Prostate gland (tissue), 2 donors: ENCODE data around the gene UTS2B. TPM values are rescaled to one million over a fixed set of nuclear protein-coding genes. Genes with fewer than 3 reads are reported as not detected.

Experiments used
- DNase-seq: peaks from one replicate; pipeline ENCODE4 v3.0.0-alpha.2; 2019; ENCODE audit warnings: low spot score
- H3K27ac ChIP-seq, 2 donors: fragments of 200-600 bp; sonication (generic); 2 replicates each; pipeline ENCODE4 v1.5.1; 2017 to 2019
- H3K27me3 ChIP-seq: fragments of 200-600 bp; sonication (generic); replicated peaks from 2 replicates; pipeline ENCODE4 v1.5.1; 2019; ENCODE audit not compliant: insufficient read depth
- H3K36me3 ChIP-seq, 2 donors: fragments of 200-600 bp; sonication (generic); 1 replicate in 1 of 2; 2 replicates in 1 of 2; pipeline versions ENCODE4 v1.5.1 to v1.8.1; 2017 to 2019
- H3K4me1 ChIP-seq: fragments of 200-600 bp; sonication (generic); replicated peaks from 2 replicates; pipeline ENCODE4 v1.5.1; 2019
- H3K4me3 ChIP-seq, 2 donors: fragments of 200-600 bp; sonication (generic); 2 replicates each; pipeline ENCODE4 v1.5.1; 2017 to 2019
- H3K9me3 ChIP-seq: fragments of 200-600 bp; sonication (generic); 2 replicates; pipeline ENCODE4 v1.5.1; 2017
- CTCF ChIP-seq, 4 experiments: fragments of 200-600 bp in 2 of 4; fragments of 450-650 bp in 2 of 4; sonication (generic) in 2 of 4; IDR thresholded peaks; 1 replicate in 3 of 4; 2 replicates in 1 of 4; pipeline ENCODE4 v1.5.1; 2016 to 2019; ENCODE audit warnings: antibody characterized with exemption in 4 of 4, mild to moderate bottlenecking in 2 of 4, moderate library complexity in 2 of 4
- POLR2A ChIP-seq: fragments of 450-650 bp; IDR thresholded peaks from one replicate; pipeline ENCODE4 v1.6.1; 2016; ENCODE audit warnings: antibody characterized with exemption, mild to moderate bottlenecking
- POLR2AphosphoS5 ChIP-seq: sonication (generic); formaldehyde crosslinking; IDR thresholded peaks from one replicate; pipeline ENCODE4 v1.6.1; 2017; ENCODE audit warnings: antibody characterized with exemption
- WGBS: methylation state at CpG from one replicate; pipeline ENCODE4 v1.1.5; 2018; 5-methylcytosine and 5-hydroxymethylcytosine counted together
- intact Hi-C: fragments of 100-400 bp; cut with DNase I; formaldehyde crosslinking; loops from one replicate; pipeline ENCODE4 v1.14.2; 2022
- total RNA-seq, 2 donors: library from RNA; depleted of rRNA; stranded (reverse); fragments of >200 nt; gene quantifications; one replicate each; pipeline ENCODE4 v1.1.0, GENCODE V29; 2016

UTS2B gene
- total RNA-seq: 1 to 10 TPM in 1 of 2 donors, under 1 TPM in 1; 0.18 to 4.3 TPM

- peaks cover 6% of the 10 kb centered on the region for H3K4me1 ChIP-seq
- peak; percentile 34 for DNase-seq
- no peaks in the 10 kb centered on the region for H3K9me3 ChIP-seq
- peak within 1 kb of the TSS; percentile 86 to 96 for H3K4me3 ChIP-seq
- WGBS: 2% methylated on average over 32 of the region's 37 CpGs
- H3K27ac ChIP-seq: peak within 1 kb of the TSS; percentile 89 to 92
- H3K36me3 ChIP-seq: no peaks in the 10 kb centered on the region
- intact Hi-C loops: loop anchor here (10.0 kb wide), 1 partner anchor 55 kb away; no protein-coding TSS in a partner anchor
- no peak for TF ChIP-seq CTCF (IDR thresholded peaks at IDR 0.05)
- TF ChIP-seq POLR2A: no peak
- TF ChIP-seq POLR2AphosphoS5: no peak
- H3K27me3 ChIP-seq: no peaks in the 10 kb centered on the region
These were observed at the start of gene UTS2B for GRCh38 chr3:191329654-191330529. TSS of gene UTS2B (minus strand) at chr3:191330526. CDS start at chr3:191282189, 48,337 bp downstream.

GRCh38 chr3:191380001-191380400, 49.7 kb upstream of the UTS2B start:
- no peaks in the 10 kb centered on the region for H3K27me3 ChIP-seq
- 49% methylated on average over 2 of the region's 2 CpGs for WGBS
- TF ChIP-seq POLR2A (no peak), POLR2AphosphoS5 (no peak), CTCF (IDR thresholded peaks at IDR 0.05) (no peak)
- no peak for DNase-seq
- intact Hi-C loops: loop anchor here (10.0 kb wide), 1 partner anchor 55 kb away; the partner anchor contains the start of gene CCDC50
- no peaks in the 10 kb centered on the region for H3K4me1 ChIP-seq
- no peak overlapping the region for H3K4me3 ChIP-seq
- no peaks in the 10 kb centered on the region for H3K36me3 ChIP-seq
- no peaks in the 10 kb centered on the region for H3K9me3 ChIP-seq
- H3K27ac ChIP-seq: no peak overlapping the region

GRCh38 chr3:191379446-191379845, 49.1 kb upstream of the UTS2B start:
- no peaks in the 10 kb centered on the region for H3K36me3 ChIP-seq
- 59% methylated on average over 2 of the region's 2 CpGs for WGBS
- H3K27me3 ChIP-seq: no peaks in the 10 kb centered on the region
- DNase-seq: no peak
- no peak overlapping the region for H3K4me3 ChIP-seq
- no peak for TF ChIP-seq POLR2A
- no peak for TF ChIP-seq POLR2AphosphoS5
- TF ChIP-seq CTCF (IDR thresholded peaks at IDR 0.05): no peak
- no peak overlapping the region for H3K27ac ChIP-seq
- intact Hi-C loops: no loop called here
- H3K4me1 ChIP-seq: no peaks in the 10 kb centered on the region
- no peaks in the 10 kb centered on the region for H3K9me3 ChIP-seq

GRCh38 chr3:191378142-191378812, 48.0 kb upstream of the UTS2B start:
- Histone ChIP-seq H3K27ac (no peak overlapping the region), H3K4me3 (no peak overlapping the region), H3K9me3 (no peaks in the 10 kb centered on the region), H3K36me3 (no peaks in the 10 kb centered on the region), H3K4me1 (no peaks in the 10 kb centered on the region), H3K27me3 (no peaks in the 10 kb centered on the region)
- intact Hi-C loops: no loop called here
- DNase-seq: no peak
- TF ChIP-seq POLR2AphosphoS5 (no peak), POLR2A (no peak), CTCF (IDR thresholded peaks at IDR 0.05) (no peak)
